GM12878 (cell line): ENCODE measurements around the gene NAT8L. TPM values are rescaled to one million over a fixed set of nuclear protein-coding genes. Genes with fewer than 3 reads are reported as not detected.

ENCODE experiments used
- ATAC-seq: fragments of 200-7000 bp; cut with Tn5 transposase; 3 replicates; pipeline ENCODE4 v1.9.1; 2020; ENCODE audit warnings: mild to moderate bottlenecking, moderate library complexity
- BruUV-seq: library from RNA; stranded (reverse); fragments of 400-500 nt; replicated peaks from 2 replicates; lab custom pipeline; 2021; lab: Mats Ljungman, UMichigan
- CTCF ChIA-PET: fragments of 300-600 bp; sonication (Branson Sonifier 250); formaldehyde crosslinking; extraction: SDS; loops from one replicate; lab custom pipeline; 2021; ENCODE audit warnings: inconsistent platforms; lab: Yijun Ruan, JAX
- POLR2A ChIA-PET: fragments of 350-600 bp; formaldehyde crosslinking; extraction: SDS; loops from one replicate; lab custom pipeline; 2021; ENCODE audit warnings: inconsistent platforms; lab: Charles Lee
- RAD21 ChIA-PET: fragments of 300-600 bp; sonication (Branson Sonifier 250); formaldehyde crosslinking; loops from one replicate; lab custom pipeline; 2023; ENCODE audit warnings: antibody characterized with exemption; ENCODE audit not compliant: unreplicated experiment; lab: Charles Lee
- SMC1A ChIA-PET: fragments of 300-600 bp; sonication (Branson Sonifier 250); formaldehyde crosslinking; loops from one replicate; lab custom pipeline; 2023; ENCODE audit not compliant: unreplicated experiment, uncharacterized antibody; lab: Charles Lee
- DNase-seq: peaks from one replicate; pipeline ENCODE4 v3.0.0-alpha.2; 2011; ENCODE audit warnings: low read depth, low spot score
- FAIRE-seq: peaks from 3 replicates; lab custom pipeline; 2011; peaks lifted over from hg19 to GRCh38; lab: Jason Lieb, UNC
- H2AFZ ChIP-seq: 2 replicates; pipeline ENCODE4 v1.6.0; 2011; ENCODE audit warnings: low read depth, low read length, control low read depth; ENCODE audit not compliant: control insufficient read depth
- H3K27ac ChIP-seq: 2 replicates; pipeline ENCODE4 v1.5.1; 2011; ENCODE audit warnings: control low read depth; ENCODE audit not compliant: control insufficient read depth, insufficient read depth
- H3K27me3 ChIP-seq, 2 experiments: replicated peaks in 1 of 2; 2 replicates each; pipeline versions ENCODE4 v1.6.0 to v1.6.1; 2011; ENCODE audit warnings: low read length in 1 of 2; ENCODE audit not compliant: control insufficient read depth in 2 of 2, insufficient read depth in 2 of 2
- H3K36me3 ChIP-seq, 2 experiments: 2 replicates each; pipeline ENCODE4 v1.5.1; 2011; ENCODE audit warnings: low read length in 1 of 2; ENCODE audit not compliant: control insufficient read depth in 2 of 2, insufficient read depth in 2 of 2
- H3K4me1 ChIP-seq: 2 replicates; pipeline ENCODE4 v1.6.1; 2011; ENCODE audit warnings: mild to moderate bottlenecking, low read length, moderate library complexity, mixed read lengths; ENCODE audit not compliant: control insufficient read depth, insufficient read depth
- H3K4me2 ChIP-seq: 2 replicates; pipeline ENCODE4 v1.6.0; 2011; ENCODE audit warnings: control low read depth; ENCODE audit not compliant: control insufficient read depth, insufficient read depth
- H3K4me3 ChIP-seq: fragments of 200-600 bp; sonication (generic); 2 replicates; pipeline ENCODE4 v1.5.1; 2016
- H3K79me2 ChIP-seq: 2 replicates; pipeline ENCODE4 v1.6.0; 2011; ENCODE audit warnings: low read length; ENCODE audit not compliant: control insufficient read depth, insufficient read depth
- H3K9ac ChIP-seq: 2 replicates; pipeline ENCODE4 v1.8.0; 2011; ENCODE audit warnings: low read length, control low read depth, mixed read lengths; ENCODE audit not compliant: control insufficient read depth, insufficient read depth
- H3K9me3 ChIP-seq: replicated peaks from 3 replicates; pipeline ENCODE4 v1.5.1; 2011; ENCODE audit warnings: mild to moderate bottlenecking, low read length; ENCODE audit not compliant: control insufficient read depth, insufficient read depth
- H4K20me1 ChIP-seq: 2 replicates; pipeline ENCODE4 v1.6.0; 2011; ENCODE audit not compliant: control insufficient read depth, insufficient read depth
- ATF7 ChIP-seq: fragments of 450-650 bp; IDR thresholded peaks from 2 replicates; pipeline ENCODE4 v1.6.1; 2016; ENCODE audit warnings: low read depth, mild to moderate bottlenecking
- BRCA1 ChIP-seq: IDR thresholded peaks from 2 replicates; pipeline ENCODE4 v1.6.1; 2011; ENCODE audit warnings: low read depth, low read length, improper control_type of control experiment
- CHD2 ChIP-seq: IDR thresholded peaks from 2 replicates; pipeline ENCODE4 v1.6.1; 2011; ENCODE audit warnings: low read depth, low read length, improper control_type of control experiment, borderline replicate concordance
- EP300 ChIP-seq, 2 experiments: fragments of 150-350 bp in 1 of 2; IDR thresholded peaks; 2 replicates each; pipeline ENCODE4 v1.6.1; 2011 to 2012; ENCODE audit warnings: low read depth in 2 of 2, low read length in 2 of 2, borderline replicate concordance in 1 of 2, improper control_type of control experiment in 1 of 2, inconsistent platforms in 1 of 2; ENCODE audit not compliant: control insufficient read depth in 1 of 2
- IRF4 ChIP-seq: IDR thresholded peaks from 2 replicates; pipeline ENCODE4 v1.6.1; 2011; ENCODE audit warnings: low read depth, low read length
- KLF5 ChIP-seq: fragments of 450-650 bp; IDR thresholded peaks from 2 replicates; pipeline ENCODE4 v1.6.1; 2014; ENCODE audit warnings: mild to moderate bottlenecking; ENCODE audit not compliant: partially characterized antibody
- LARP7 ChIP-seq: fragments of 450-650 bp; IDR thresholded peaks from 2 replicates; pipeline ENCODE4 v1.6.1; 2017; ENCODE audit warnings: mild to moderate bottlenecking
- MEF2A ChIP-seq: IDR thresholded peaks from 2 replicates; pipeline ENCODE4 v1.6.1; 2011; ENCODE audit warnings: low read depth, mild to moderate bottlenecking, low read length, moderate library complexity; ENCODE audit not compliant: insufficient read depth
- MYB ChIP-seq: fragments of 150-350 bp; IDR thresholded peaks from 2 replicates; pipeline ENCODE4 v1.6.1; 2014; ENCODE audit warnings: mild to moderate bottlenecking, low read depth, low read length, borderline replicate concordance
- NFXL1 ChIP-seq: fragments of 450-650 bp; IDR thresholded peaks from 2 replicates; pipeline ENCODE4 v1.6.1; 2017; ENCODE audit warnings: antibody characterized with exemption, mild to moderate bottlenecking, borderline replicate concordance
- NFYA ChIP-seq: IDR thresholded peaks from 2 replicates; pipeline ENCODE4 v1.6.1; 2011; ENCODE audit warnings: low read depth, mild to moderate bottlenecking, low read length, improper control_type of control experiment, borderline replicate concordance
- RAD51 ChIP-seq: fragments of 450-650 bp; IDR thresholded peaks from 2 replicates; pipeline ENCODE4 v1.6.1; 2016; ENCODE audit warnings: moderate library complexity, mild to moderate bottlenecking, inconsistent platforms
- TARDBP ChIP-seq: IDR thresholded peaks from 2 replicates; pipeline ENCODE4 v1.6.1; 2016; ENCODE audit warnings: borderline replicate concordance
- ZZZ3 ChIP-seq: IDR thresholded peaks from 2 replicates; pipeline ENCODE4 v1.6.1; 2011; ENCODE audit warnings: low read depth; ENCODE audit not compliant: control insufficient read depth, insufficient read length
- WGBS: methylation state at CpG from one replicate; pipeline ENCODE4 v1.1.6; 2016; ENCODE audit warnings: low lambda C conversion rate; ENCODE audit not compliant: insufficient replicate concordance, insufficient coverage; ENCODE audit errors: missing lambda C conversion rate; 5-methylcytosine and 5-hydroxymethylcytosine counted together
- in situ Hi-C: fragments of 300-500 bp; cut with MboI; formaldehyde crosslinking; loops from 9 replicates; pipeline ENCODE4 v1.14.3; 2018; ENCODE audit warnings: mixed read lengths
- intact Hi-C: fragments of 100-400 bp; cut with micrococcal nuclease; formaldehyde crosslinking; loops from one replicate; pipeline ENCODE4 v1.14.2; 2022; ENCODE audit not compliant: unreplicated experiment
- polyA plus RNA-seq, 11 experiments: library from polyadenylated mRNA; depleted of rRNA in 4 of 11; unstranded in 6 of 11; stranded (reverse) in 5 of 11; fragments of >200 nt; fragmentation: Nextera tagmentation in 4 of 11; fragmentation: Illumina TruSeq in 1 of 11; extraction: Ambion mirVana in 4 of 11; extraction: Trizol in 1 of 11; gene quantifications; 1 replicate in 1 of 11; 2 replicates in 10 of 11; pipeline versions ENCODE4 v1.2.1 to v1.2.3, GENCODE V29; 2011 to 2016; ENCODE audit warnings: inconsistent platforms in 2 of 11, missing spikeins in 2 of 11, low read depth in 1 of 11
- total RNA-seq, 4 experiments: library from RNA; depleted of rRNA in 3 of 4; stranded (reverse); fragments of >200 nt in 3 of 4; fragmentation: Illumina TruSeq in 1 of 4; extraction: Trizol in 1 of 4; gene quantifications; 2 replicates each; pipeline versions ENCODE4 v1.2.1 to v1.2.3, GENCODE V29; 2013 to 2021
- TF ChIP-seq, protein P1 (sequence below), 3 experiments: IDR thresholded peaks in 2 of 3; conservative IDR thresholded peaks in 1 of 3; 2 replicates each; pipeline ENCODE4 v1.5.1; 2011; ENCODE audit warnings: low read depth in 3 of 3, low read length in 3 of 3, mild to moderate bottlenecking in 3 of 3, control low read depth in 2 of 3, moderate library complexity in 2 of 3, inconsistent platforms in 1 of 3, mixed read lengths in 1 of 3; ENCODE audit not compliant: control insufficient read depth in 2 of 3, insufficient read depth in 1 of 3; ENCODE audit errors: extremely low read depth in 1 of 3
- TF ChIP-seq, protein P2 (sequence below): fragments of 450-650 bp; IDR thresholded peaks from 2 replicates; pipeline ENCODE4 v1.6.1; 2016; ENCODE audit warnings: mild to moderate bottlenecking
- TF ChIP-seq, protein P3 (sequence below): fragments of 450-650 bp; conservative IDR thresholded peaks from 2 replicates; pipeline ENCODE4 v1.6.1; 2017; ENCODE audit warnings: mild to moderate bottlenecking, moderate library complexity

Gene NAT8L
- total and polyA plus RNA-seq, 10 of the 15 experiments (the other 5 are each of a cell fraction or from before 2014, with no cell fraction given), result 0.01 to 0.31 (median 0.11) TPM; not detected in 5

DNA sequence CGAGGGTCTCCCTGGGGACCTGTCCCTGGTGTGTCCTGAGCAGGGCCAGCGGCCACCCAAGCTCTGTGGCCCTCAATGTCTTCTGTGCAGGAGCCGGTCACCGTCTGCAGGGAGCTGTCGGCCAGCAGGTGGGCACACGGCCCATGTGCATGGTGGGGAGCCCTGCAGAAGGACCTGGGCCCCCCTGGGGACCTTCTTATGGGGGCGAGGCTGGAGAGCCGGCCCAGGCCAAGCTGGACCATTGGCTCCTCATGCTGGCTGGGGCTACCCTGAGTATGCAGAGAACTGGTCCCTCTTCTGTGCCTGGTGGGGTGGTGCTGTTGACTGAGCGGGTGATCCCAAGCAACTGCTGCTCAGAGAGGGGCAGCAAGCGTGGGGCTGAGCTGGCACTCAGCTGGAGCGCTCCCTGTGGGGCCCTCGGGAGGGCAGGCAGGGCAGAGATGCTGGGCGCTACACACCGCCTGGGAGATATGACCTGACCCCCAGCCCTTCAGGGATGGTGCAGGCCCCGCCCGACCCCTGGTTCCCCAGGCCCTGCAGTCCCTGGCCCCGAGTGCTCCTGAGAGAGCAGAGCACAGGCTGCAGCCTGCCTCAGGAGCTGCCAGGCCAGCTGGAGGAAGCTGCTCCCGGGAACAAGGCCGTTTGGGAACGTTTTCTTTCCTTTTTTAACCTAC, 14.8 kb downstream of the NAT8L start (continued):
- TF ChIP-seq, protein P1, sequence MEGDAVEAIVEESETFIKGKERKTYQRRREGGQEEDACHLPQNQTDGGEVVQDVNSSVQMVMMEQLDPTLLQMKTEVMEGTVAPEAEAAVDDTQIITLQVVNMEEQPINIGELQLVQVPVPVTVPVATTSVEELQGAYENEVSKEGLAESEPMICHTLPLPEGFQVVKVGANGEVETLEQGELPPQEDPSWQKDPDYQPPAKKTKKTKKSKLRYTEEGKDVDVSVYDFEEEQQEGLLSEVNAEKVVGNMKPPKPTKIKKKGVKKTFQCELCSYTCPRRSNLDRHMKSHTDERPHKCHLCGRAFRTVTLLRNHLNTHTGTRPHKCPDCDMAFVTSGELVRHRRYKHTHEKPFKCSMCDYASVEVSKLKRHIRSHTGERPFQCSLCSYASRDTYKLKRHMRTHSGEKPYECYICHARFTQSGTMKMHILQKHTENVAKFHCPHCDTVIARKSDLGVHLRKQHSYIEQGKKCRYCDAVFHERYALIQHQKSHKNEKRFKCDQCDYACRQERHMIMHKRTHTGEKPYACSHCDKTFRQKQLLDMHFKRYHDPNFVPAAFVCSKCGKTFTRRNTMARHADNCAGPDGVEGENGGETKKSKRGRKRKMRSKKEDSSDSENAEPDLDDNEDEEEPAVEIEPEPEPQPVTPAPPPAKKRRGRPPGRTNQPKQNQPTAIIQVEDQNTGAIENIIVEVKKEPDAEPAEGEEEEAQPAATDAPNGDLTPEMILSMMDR (IDR thresholded peaks at IDR 0.05 in 2 of 3, conservative IDR thresholded peaks at IDR 0.05 in 1 of 3; ENCODE audit: control insufficient read depth in 2 of 3, extremely low read depth in 1 of 3, insufficient read depth in 1 of 3, low read depth in 3 of 3, low read length in 3 of 3), result no peak
- TF ChIP-seq ATF7, result no peak
- TF ChIP-seq CHD2, result no peak
- TF ChIP-seq LARP7, result no peak
- TF ChIP-seq, all 136 proteins: peak for 0

DNA sequence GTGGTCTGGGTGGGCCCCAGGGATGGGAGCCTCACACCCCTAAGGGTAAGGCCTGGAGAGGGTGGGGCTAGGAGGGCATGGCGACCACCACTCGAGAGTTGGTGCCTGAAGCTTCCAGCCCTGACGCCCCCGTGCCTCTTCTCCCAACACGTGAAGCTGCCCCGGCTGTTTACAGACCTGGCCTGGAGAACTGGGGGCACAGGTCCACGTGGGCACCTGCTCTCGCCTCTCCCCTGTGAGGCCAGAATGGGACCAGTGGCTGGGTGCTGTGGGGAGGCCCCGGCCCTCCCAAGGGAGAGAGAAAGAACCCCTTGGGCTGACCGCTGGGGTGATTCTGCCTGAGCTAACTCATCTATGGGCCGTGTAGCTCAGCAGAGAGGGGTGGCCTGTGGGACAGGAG, 15.5 kb downstream of the NAT8L start:
- FAIRE-seq (no peak), ATAC-seq (peak; percentile 46), DNase-seq (no peak)
- intact Hi-C loops, result no loop called here
- ChIA-PET SMC1A (interaction anchor here (0.6 kb wide), 1 partner anchor 142 kb away, joined by 3 read pairs; no protein-coding TSS in a partner anchor), POLR2A (no interaction called here), RAD21 (no interaction called here), CTCF (interaction anchor here (0.6 kb wide), 1 partner anchor 19 kb away, joined by 5 read pairs; no protein-coding TSS in a partner anchor)
- WGBS, result 32% methylated on average over 11 of the region's 11 CpGs
- Histone ChIP-seq H3K9ac (no peak overlapping the region), H4K20me1 (no peaks in the 10 kb centered on the region), H3K4me2 (no peak overlapping the region), H3K36me3 (no peaks in the 10 kb centered on the region), H3K4me1 (peaks cover 3% of the 10 kb centered on the region), H3K4me3 (no peak overlapping the region), H3K27me3 (no peaks in the 10 kb centered on the region), H3K27ac (no peak overlapping the region), H2AFZ (no peak overlapping the region), H3K79me2 (no peaks in the 10 kb centered on the region), H3K9me3 (no peaks in the 10 kb centered on the region)
- no TSS peak for BruUV-seq
- in situ Hi-C loops, result no loop called here
- no peak for TF ChIP-seq KLF5
- TF ChIP-seq BRCA1, result no peak
- TF ChIP-seq NFXL1, result no peak
- no peak for TF ChIP-seq EP300 (IDR thresholded peaks at IDR 0.05; ENCODE audit: borderline replicate concordance in 1 of 2, control insufficient read depth in 1 of 2, low read depth in 2 of 2, low read length in 2 of 2)
- TF ChIP-seq IRF4, result no peak
- TF ChIP-seq, protein P2, sequence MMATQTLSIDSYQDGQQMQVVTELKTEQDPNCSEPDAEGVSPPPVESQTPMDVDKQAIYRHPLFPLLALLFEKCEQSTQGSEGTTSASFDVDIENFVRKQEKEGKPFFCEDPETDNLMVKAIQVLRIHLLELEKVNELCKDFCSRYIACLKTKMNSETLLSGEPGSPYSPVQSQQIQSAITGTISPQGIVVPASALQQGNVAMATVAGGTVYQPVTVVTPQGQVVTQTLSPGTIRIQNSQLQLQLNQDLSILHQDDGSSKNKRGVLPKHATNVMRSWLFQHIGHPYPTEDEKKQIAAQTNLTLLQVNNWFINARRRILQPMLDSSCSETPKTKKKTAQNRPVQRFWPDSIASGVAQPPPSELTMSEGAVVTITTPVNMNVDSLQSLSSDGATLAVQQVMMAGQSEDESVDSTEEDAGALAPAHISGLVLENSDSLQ, result no peak
- no peak for TF ChIP-seq RAD51
- TF ChIP-seq MYB, result no peak
- TF ChIP-seq, protein P3, sequence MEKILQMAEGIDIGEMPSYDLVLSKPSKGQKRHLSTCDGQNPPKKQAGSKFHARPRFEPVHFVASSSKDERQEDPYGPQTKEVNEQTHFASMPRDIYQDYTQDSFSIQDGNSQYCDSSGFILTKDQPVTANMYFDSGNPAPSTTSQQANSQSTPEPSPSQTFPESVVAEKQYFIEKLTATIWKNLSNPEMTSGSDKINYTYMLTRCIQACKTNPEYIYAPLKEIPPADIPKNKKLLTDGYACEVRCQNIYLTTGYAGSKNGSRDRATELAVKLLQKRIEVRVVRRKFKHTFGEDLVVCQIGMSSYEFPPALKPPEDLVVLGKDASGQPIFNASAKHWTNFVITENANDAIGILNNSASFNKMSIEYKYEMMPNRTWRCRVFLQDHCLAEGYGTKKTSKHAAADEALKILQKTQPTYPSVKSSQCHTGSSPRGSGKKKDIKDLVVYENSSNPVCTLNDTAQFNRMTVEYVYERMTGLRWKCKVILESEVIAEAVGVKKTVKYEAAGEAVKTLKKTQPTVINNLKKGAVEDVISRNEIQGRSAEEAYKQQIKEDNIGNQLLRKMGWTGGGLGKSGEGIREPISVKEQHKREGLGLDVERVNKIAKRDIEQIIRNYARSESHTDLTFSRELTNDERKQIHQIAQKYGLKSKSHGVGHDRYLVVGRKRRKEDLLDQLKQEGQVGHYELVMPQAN, result no peak
- TF ChIP-seq MEF2A, result no peak
- no peak for TF ChIP-seq ZZZ3
- TF ChIP-seq NFYA, result no peak
- TF ChIP-seq TARDBP, result no peak
